ENCODE measurements around the gene FBXO34. TPM values are rescaled to one million over a fixed set of nuclear protein-coding genes. Genes with fewer than 3 reads are reported as not detected.
"Not testable (repeated sequence)": the region's sequence is repeated elsewhere in the genome, so short reads cannot be mapped to it uniquely, and the experiment has no call there.

The FBXO34 gene
- total RNA-seq, 1 donor from 2014 or later: 20.4 TPM

DNA sequence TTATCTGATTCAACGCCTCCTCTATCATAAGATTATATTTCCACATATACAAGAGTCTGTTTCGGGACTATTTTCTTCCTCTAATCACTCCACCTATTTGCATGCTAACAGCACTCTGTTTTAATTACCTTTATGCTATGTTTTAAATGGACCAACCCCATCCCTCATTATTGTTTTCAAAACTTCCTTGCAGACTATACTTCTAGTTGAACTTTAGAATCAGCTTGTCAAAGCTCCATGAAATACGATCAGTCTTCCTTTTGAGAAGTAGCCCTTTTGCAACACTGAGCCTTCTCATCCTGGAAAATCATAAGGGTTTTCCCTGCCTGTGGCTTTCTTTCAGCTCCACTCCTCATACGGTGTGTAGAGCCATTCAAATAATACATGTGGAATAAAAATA lies 103.5 kb downstream of the FBXO34 start:
- intact Hi-C loops (cut with micrococcal nuclease): loop anchor here (5.0 kb wide), 1 partner anchor 102 kb away; the partner anchor contains the start of gene FBXO34
- Mint-ChIP-seq H3K27me3 (no peaks in the 10 kb centered on the region), H3K4me3 (no peak overlapping the region), H3K4me1 (peaks cover 10% of the 10 kb centered on the region), H3K9me3 (no peaks in the 10 kb centered on the region), H3K36me3 (ENCODE audit: low read depth) (peaks cover 67% of the 10 kb centered on the region), H3K27ac (no peak overlapping the region)
- DNase-seq (no peak), ATAC-seq (ENCODE audit: low read depth) (no peak)
- ChIA-PET POLR2A (no interaction called here), CTCF (interaction anchor here (1.0 kb wide), 1 partner anchor 11 kb away, joined by 3 read pairs; no protein-coding TSS in a partner anchor)
- no peak for TF ChIP-seq CTCF (IDR thresholded peaks at IDR 0.05)

DNA sequence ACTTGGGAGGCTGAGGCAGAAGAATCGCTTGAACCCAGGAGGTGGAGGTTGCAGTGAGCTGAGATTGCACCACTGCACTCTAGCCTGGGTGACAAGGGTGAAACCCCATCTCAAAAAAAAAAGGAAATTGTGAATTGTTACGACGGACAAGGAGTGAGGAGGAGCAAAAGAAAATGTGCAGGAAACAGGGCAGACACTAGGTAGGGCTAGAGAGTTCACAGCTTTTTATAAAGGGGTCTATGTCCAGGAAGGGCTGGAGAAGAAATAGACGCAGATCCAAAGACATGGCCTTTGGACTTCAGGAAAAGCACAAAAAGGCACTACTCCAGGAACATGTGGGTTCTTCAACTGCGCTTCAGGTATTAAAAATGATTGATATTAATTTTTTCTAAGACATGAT lies 106.0 kb downstream of the FBXO34 start:
- peaks cover 71% of the 10 kb centered on the region for H3K36me3 Mint-ChIP-seq (ENCODE audit: low read depth)
- H3K27me3 Mint-ChIP-seq: no peaks in the 10 kb centered on the region
- no peaks in the 10 kb centered on the region for H3K9me3 Mint-ChIP-seq
- H3K4me1 Mint-ChIP-seq: peaks cover 10% of the 10 kb centered on the region
- ATAC-seq (ENCODE audit: low read depth) (no peak), DNase-seq (no peak)
- no peak overlapping the region for H3K27ac Mint-ChIP-seq
- ChIA-PET CTCF (no interaction called here), POLR2A (no interaction called here)
- TF ChIP-seq CTCF (IDR thresholded peaks at IDR 0.05): no peak
- intact Hi-C loops (cut with micrococcal nuclease): no loop called here
- no peak overlapping the region for H3K4me3 Mint-ChIP-seq

- ChIA-PET CTCF (no interaction called here), POLR2A (no interaction called here)
- DNase-seq (no peak), ATAC-seq (ENCODE audit: low read depth) (no peak)
- H3K4me1 Mint-ChIP-seq: no peaks in the 10 kb centered on the region
- H3K27ac Mint-ChIP-seq: no peak overlapping the region
- intact Hi-C loops (cut with micrococcal nuclease): no loop called here
- no peaks in the 10 kb centered on the region for H3K27me3 Mint-ChIP-seq
- no peak for TF ChIP-seq CTCF (IDR thresholded peaks at IDR 0.05)
- no peaks in the 10 kb centered on the region for H3K9me3 Mint-ChIP-seq
- peaks cover 82% of the 10 kb centered on the region for H3K36me3 Mint-ChIP-seq (ENCODE audit: low read depth)
- no peak overlapping the region for H3K4me3 Mint-ChIP-seq
Observed at GRCh38 chr14:55381040-55381439, 109.8 kb downstream of the FBXO34 start.

DNA sequence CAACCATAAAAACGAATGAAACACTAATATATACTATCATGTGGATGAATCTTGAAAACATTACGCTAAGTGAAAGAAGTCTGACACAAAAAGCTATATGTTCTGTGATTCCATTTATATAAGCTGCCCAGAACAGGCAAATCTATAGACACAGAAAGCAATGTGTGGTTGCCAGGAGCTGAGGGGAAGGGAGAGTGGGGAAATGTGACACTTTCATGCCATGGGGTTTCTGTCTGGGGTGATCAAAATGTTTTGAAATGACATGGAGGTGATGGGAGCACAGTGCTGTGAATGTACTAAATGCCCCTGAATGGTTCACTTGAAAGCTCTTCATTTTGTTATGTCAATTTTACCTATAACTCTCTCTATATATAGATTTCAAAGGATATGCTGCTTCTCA lies 110.3 kb downstream of the FBXO34 start:
- Mint-ChIP-seq H3K9me3 (no peaks in the 10 kb centered on the region), H3K4me1 (no peaks in the 10 kb centered on the region), H3K27ac (no peak overlapping the region), H3K27me3 (no peaks in the 10 kb centered on the region), H3K36me3 (ENCODE audit: low read depth) (peaks cover 82% of the 10 kb centered on the region), H3K4me3 (no peak overlapping the region)
- POLR2A ChIA-PET: no interaction called here
- intact Hi-C loops (cut with micrococcal nuclease): no loop called here
- CTCF ChIA-PET: no interaction called here
- DNase-seq (no peak), ATAC-seq (ENCODE audit: low read depth) (no peak)
- TF ChIP-seq CTCF (IDR thresholded peaks at IDR 0.05): no peak

DNA sequence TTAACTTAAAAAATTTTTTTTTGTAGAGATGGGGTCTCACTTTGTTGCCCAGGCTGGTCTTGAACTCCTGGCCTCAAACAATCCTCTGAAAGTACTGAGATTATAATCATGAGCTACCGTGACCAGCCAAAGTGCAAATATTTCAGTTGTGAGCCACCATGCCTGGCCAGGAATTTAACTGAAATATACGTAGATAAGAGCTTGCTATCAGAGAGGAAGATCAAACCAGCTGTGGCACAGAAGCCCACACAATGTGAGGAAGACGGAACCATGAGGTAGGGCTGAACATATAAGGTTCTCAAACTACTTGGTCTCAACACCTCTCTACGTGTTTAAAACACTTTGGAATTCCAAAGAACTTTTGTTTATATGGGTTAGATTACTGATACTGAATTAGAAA lies 111.3 kb downstream of the FBXO34 start:
- ChIA-PET CTCF (no interaction called here), POLR2A (no interaction called here)
- Mint-ChIP-seq H3K36me3 (ENCODE audit: low read depth) (peaks cover 80% of the 10 kb centered on the region), H3K27me3 (no peaks in the 10 kb centered on the region), H3K4me1 (no peaks in the 10 kb centered on the region), H3K9me3 (no peaks in the 10 kb centered on the region), H3K4me3 (no peak overlapping the region), H3K27ac (no peak overlapping the region)
- no peak for TF ChIP-seq CTCF (IDR thresholded peaks at IDR 0.05)
- intact Hi-C loops (cut with micrococcal nuclease): no loop called here
- DNase-seq: no peak
- no peak for ATAC-seq (ENCODE audit: low read depth)

- H3K36me3 Mint-ChIP-seq (ENCODE audit: low read depth): peaks cover 81% of the 10 kb centered on the region
- DNase-seq; H3K27ac Mint-ChIP-seq; intact Hi-C loops (cut with micrococcal nuclease); POLR2A ChIA-PET; CTCF ChIA-PET; ATAC-seq (ENCODE audit: low read depth); H3K4me3 Mint-ChIP-seq; H3K27me3 Mint-ChIP-seq; H3K9me3 Mint-ChIP-seq; H3K4me1 Mint-ChIP-seq: not testable (repeated sequence)
Observed at GRCh38 chr14:55383056-55383466, 111.8 kb downstream of the FBXO34 start.
